GM19468 (cell line): Measurements from ENCODE around the gene ATG10.
"Not testable (repeated sequence)": the region's sequence is repeated elsewhere in the genome, so short reads cannot be mapped to it uniquely, and the experiment has no call there.

Experiments
- ATAC-seq: cut with Tn5 transposase; IDR thresholded peaks from one replicate; pipeline ENCODE4 v1.9.1; 2021; ENCODE audit warnings: mild to moderate bottlenecking, moderate library complexity, moderate number of reproducible peaks; ENCODE audit not compliant: unreplicated experiment; ENCODE audit errors: extremely low read depth

Gene ATG10

DNA sequence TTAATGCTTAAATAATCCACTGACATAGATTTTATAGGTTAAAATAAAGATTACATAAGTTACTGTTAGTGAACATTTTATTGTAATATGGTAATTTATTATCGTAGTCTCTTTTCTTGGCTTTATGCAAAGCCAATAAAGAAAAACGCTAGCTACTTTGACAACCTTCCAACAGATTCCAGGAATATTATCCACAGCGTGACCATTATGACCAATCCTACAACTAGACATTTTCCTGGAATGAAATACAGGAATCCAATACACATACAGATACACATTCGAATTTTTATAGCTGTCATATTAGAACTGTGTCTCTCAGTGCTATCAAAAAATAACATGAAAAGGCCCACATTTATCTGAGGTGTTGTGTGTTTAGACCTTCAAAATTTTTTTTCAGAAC lies 293.2 kb downstream of the ATG10 start:
- no peak for ATAC-seq

DNA sequence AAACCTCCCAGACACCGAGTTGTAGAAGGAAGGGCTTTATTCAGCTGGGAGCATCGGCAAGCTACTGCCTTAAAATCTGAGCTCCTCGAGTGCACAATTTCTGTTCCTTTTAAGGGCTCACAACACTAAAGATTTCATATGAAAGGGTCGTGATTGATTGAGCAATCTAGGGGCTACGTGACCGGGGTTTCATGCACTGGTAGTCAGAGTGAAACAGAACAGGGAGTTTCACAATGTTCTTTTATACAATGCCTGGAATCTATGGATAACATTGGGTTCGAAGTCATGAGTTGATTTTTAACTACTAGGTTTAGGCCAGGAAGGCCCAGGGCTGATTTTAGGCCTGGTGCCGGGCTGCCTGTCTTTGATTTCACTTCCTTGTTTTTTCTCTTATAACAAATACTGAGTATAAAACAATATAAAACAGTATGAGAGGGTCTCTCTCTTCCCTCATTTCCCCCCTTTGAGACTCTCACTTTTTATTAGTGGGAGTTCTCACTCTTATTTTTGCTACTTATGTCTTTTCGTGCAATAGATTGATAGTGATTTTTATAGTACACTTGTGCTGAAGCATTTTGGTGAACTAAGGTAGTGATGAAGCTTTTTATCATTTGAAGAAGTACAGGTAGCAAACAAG lies 295.6 kb downstream of the ATG10 start:
- ATAC-seq, result not testable (repeated sequence)

GRCh38 chr5:82269363-82269762 lies 297.5 kb downstream of the ATG10 start:
- ATAC-seq, result not testable (repeated sequence)

DNA sequence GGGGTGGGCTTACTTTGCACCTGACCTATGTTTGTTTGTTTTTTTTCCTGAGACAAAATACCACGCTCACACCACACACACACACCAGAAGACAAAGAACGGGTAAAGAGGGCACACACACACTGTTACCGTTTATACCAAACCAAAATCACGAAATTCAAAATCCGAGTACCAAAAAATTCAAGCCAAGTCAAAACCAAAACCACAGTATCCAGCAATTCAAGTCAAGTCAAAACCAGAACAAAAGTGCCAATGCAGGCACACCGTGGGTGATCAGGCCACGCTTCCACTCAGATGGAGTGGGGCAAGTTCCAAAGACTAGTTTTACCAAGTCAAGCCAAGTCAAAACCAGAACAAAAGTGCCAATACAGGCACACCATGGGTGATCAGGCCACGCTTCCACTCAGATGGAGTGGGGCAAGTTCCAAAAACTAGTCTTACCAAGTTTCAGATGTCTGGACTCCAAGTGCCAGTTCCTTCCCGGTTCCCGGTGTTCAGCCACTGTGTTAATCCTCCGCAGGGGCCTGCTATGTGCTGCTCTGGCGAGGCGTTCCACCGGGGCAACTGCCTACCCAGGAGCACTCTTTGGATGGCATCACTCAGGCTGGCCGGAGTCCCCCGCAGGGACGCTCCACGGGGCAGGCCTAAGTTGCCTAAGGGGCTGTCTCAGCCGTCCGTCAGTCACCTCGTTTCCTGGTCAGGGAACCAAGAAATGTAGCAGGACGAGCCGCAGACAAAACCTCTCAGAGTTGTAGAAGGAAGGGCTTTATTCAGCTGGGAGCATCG lies 300.9 kb downstream of the ATG10 start:
- not testable (repeated sequence) for ATAC-seq

DNA sequence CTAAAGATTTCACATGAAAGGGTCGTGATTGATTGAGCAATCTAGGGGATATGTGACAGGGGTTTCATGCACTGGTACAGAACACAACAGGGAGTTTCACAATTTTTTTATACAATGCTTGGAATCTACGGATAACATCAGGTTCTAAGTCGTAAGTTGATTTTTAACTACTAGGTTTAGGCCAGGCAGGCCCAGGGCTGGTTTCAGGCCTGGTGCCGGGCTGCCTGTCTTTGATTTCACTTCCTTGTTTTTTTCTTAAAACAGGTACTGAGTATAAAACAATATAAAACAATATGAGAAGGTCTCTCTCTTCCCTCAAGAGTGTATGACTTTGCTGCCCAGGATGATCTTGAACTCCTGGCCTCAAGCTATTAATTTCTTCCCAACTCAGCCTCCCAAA lies 301.6 kb downstream of the ATG10 start:
- not testable (repeated sequence) for ATAC-seq

DNA sequence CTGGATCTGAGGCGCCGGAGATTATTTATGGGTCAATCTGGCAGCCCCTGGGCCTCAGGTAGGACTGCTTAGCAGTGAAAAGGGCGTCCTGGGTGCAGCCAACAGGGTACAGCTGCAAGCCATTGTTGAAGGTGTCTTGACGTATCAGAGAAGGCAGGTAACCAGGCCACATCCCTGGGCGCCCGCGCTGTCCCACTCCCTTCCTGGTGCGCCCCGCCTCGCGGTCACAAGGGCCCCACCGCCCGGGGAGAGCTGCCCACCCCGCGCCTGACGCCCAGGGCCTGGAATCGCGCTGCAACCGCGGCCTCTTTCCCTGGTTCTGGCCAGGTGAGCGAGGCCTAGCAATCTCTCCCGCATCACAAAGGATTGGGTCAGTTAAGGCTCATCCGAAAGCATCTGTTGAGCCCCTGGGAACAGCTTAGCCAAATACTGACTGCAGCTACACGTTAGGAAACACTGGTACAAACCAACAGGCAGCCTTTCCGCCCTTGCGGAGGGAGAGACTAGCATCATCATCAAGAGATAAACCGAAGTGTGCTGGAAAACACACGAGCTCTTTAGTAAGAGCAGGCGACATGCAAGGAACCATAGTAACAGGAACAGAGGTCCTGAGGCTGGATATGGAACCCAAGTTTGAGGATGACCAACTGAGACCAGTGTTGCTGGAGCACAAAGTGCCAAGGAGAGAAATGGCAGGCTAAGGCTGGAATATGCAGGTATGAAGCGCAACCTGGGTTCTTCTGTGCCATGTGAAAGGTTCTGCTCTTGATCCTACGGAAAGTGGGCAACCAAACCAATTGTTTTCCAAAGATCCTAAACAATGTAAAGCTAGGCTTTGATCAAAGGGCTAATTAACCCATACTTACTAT lies 302.8 kb downstream of the ATG10 start:
- ATAC-seq, result no peak

DNA sequence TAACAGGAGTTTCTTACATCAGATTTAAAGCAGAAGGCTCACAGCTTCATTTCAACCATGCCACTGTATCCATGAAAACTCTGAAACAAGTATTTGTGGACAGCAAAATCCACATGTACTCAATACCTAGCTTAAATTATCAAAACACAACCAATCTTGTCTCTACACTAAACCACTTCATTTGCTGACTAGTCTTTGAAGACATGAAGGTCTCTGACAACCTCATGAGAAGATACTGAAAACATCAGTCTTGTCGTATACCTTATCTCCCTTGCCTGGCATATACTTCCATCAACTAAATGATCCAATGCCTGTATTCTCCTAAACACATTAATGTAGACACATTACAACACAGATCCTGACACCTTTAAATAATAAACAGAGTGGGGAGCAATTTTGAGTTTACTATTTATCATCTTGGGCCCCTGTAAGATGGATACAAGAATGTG lies 303.4 kb downstream of the ATG10 start:
- no peak for ATAC-seq

- no peak for ATAC-seq
Measured at GRCh38 chr5:82276800-82277612, 305.2 kb downstream of the ATG10 start.

- ATAC-seq, result no peak
Measured at GRCh38 chr5:82277613-82277986, 305.8 kb downstream of the ATG10 start.

- peak; percentile 72 for ATAC-seq
Measured at GRCh38 chr5:82277987-82278710, 306.3 kb downstream of the ATG10 start, which contains the start of gene RPS23. TSS of gene RPS23 (minus strand) at chr5:82278354. CDS start at chr5:82278323, 31 bp downstream.

DNA sequence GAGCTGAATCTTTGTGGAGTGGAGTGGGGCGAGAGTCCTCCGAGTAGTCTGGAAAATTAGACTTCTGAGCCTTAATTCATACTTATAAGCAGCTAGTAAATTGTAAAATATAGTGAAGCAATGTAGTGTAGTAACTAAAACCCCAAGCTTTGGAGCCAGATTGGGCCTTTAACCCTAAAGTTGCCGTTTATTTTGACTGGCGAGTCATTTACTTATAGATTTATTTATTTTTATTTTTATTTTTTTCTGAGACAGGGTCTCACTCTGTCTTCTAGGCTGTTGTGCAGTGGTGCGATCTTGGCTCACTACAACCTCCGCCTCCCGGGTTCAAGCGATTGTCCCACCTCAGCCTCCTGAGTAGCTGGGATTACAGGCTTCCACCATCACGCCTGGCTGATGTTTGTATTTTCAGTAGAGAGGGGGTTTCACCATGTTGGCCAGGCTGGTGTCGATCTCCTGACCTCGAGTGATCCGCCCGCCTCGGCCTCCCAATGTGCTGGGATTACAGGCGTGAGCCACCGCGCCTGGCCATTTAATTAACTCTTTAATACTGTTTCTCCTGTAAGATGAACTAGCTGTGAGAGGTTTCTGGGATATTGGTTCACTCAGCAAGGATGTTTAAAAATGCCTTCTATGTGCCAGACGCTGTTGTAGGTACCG lies 307.0 kb downstream of the ATG10 start:
- no peak for ATAC-seq

GRCh38 chr5:82283893-82284292 lies 312.1 kb downstream of the ATG10 start:
- no peak for ATAC-seq

GRCh38 chr5:82285206-82285605 lies 313.4 kb downstream of the ATG10 start:
- no peak for ATAC-seq

DNA sequence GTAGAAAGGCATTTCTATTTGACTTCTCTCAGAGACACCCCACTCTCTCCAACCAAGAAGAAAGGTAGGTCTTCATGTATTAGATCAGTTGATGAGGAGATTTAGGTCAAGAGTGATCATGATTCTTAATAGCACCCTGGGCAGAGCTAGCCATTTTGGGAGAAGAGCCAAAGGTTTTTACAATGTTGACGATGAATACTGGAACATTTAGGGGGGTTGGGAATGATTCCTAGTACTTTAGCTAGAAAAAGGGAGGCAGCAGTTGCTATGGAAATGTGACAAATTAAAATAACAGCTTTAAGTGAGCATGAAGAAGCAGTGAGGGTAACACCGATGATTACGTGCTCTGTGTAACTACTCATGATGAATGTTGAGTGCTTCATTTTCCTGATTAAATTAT lies 315.8 kb downstream of the ATG10 start:
- ATAC-seq, result no peak

GRCh38 chr5:82290005-82290404 lies 318.2 kb downstream of the ATG10 start:
- ATAC-seq, result no peak

DNA sequence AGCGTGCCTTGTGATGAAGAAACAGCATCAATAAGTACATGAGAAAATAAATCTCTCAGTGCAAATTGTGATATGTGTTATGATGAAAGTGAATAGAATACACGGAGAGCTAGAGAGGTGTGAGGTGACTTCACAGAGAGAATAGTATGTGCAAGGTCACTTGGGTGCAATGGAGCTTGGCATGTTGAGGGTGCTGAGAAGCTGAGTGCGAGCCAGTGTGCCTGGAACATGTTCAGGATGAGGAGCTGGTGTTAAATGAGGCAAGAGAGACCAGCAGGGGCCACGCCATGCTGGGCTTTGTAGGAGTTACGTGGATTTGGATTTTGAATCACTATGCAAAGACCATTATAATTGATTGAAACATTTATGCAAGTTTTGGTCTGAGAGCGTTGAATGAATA lies 319.1 kb downstream of the ATG10 start:
- no peak for ATAC-seq

DNA sequence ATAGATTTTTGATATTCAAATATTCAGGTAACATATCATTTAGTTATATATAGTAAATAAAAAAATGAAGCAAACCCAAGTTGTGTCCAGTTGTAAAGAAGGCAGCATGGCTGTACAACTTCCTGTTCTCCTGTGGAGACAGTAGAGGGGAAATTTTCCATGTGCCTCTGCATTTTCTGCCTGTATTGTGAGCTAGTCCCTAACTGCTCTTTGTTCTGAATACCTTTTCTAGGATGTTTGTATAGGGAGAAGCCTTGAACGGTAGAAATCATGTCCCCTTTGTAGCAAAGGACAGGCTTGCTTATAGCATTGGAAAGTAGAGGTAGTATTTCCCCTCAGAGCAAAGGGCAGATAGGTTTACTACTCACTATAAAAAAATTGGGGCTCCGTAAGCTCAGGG lies 319.6 kb downstream of the ATG10 start:
- ATAC-seq, result no peak

GRCh38 chr5:82295144-82295543 lies 323.3 kb downstream of the ATG10 start:
- no peak for ATAC-seq
